B cell (primary cell): ENCODE measurements around the gene NKD2.

Source experiments
- EZH2 ChIP-seq: IDR thresholded peaks from 2 replicates; pipeline ENCODE4 v1.6.1; 2012; ENCODE audit warnings: borderline replicate concordance, low read depth, mild to moderate bottlenecking, moderate library complexity, low read length; ENCODE audit not compliant: insufficient read depth, poor library complexity, severe bottlenecking
- TF ChIP-seq, protein P1 (sequence below): fragments of 200-600 bp; IDR thresholded peaks from one replicate; pipeline ENCODE4 v1.8.0; 2022; ENCODE audit warnings: antibody characterized with exemption, mild to moderate bottlenecking

DNA sequence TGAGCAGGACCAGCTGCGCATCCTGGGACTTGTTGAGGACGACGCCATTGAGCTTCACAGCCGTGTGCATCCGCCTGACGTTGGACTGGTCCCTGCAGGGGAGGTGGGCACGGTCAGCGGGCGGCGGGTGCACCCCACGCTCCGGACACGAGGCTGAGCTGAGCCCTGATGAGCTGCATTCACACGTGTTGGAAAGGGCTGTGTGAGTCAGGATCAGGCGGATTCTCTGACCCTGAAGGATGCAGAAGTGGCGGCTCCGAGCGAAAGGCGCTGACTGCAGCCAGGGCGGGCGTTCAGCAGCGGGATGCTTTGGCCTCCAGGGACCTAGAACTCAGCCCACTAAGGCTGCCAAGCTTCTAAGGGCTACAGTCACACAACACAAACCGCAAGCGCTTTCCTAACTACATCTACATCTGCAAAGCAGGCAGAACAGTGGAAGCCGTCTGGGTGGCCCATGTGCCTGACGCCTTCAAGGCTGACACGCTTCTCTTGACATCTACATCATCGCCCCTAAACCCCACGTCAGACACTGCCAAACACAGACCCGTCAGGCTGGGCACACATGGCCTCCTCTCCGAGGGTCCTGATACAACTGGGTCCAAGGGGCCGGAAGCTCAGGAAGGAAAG lies 44.9 kb downstream of the NKD2 start:
- TF ChIP-seq, protein P1, sequence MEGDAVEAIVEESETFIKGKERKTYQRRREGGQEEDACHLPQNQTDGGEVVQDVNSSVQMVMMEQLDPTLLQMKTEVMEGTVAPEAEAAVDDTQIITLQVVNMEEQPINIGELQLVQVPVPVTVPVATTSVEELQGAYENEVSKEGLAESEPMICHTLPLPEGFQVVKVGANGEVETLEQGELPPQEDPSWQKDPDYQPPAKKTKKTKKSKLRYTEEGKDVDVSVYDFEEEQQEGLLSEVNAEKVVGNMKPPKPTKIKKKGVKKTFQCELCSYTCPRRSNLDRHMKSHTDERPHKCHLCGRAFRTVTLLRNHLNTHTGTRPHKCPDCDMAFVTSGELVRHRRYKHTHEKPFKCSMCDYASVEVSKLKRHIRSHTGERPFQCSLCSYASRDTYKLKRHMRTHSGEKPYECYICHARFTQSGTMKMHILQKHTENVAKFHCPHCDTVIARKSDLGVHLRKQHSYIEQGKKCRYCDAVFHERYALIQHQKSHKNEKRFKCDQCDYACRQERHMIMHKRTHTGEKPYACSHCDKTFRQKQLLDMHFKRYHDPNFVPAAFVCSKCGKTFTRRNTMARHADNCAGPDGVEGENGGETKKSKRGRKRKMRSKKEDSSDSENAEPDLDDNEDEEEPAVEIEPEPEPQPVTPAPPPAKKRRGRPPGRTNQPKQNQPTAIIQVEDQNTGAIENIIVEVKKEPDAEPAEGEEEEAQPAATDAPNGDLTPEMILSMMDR = no peak
- no peak for TF ChIP-seq EZH2
